Measurements from ENCODE around the gene OS9. TPM values are rescaled to one million over a fixed set of nuclear protein-coding genes. Genes with fewer than 3 reads are reported as not detected.

The OS9 gene
- total and polyA plus RNA-seq, 2 of the 4 experiments (the other 2 are of a cell fraction), result 159 to 272 TPM

DNA sequence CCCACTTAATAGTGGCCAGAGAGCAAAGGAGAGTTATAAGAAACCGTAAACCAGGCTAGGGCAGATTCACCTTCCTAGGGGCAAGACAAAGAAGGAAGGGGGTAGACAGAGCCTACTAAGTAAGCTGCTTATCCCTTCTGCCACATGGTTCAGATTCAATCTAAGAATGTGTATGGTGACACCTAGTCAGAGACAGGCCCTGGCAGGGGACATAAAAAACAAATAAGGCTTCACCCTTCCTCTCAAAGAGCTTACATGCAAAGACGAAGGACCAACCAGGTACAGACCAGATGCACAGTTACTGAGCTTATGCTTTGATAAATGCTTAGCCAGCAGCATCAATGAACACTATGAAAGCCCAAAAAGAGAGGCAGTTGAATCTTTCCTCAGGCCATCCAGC, 68.5 kb downstream of the OS9 start:
- H2BK5ac ChIP-seq (ENCODE audit: low read depth, low read length, poor library complexity, severe bottlenecking), result no peak overlapping the region
- H2AK5ac ChIP-seq (ENCODE audit: low read depth, low read length), result no peak overlapping the region
- WGBS, 2 experiments (ENCODE audit: extremely low coverage in 2 of 2, insufficient read length in 1 of 2), result no CpG with 5 or more reads among the region's 2 CpGs
- H3K4me1 ChIP-seq (ENCODE audit: control insufficient read depth, insufficient read depth, low read length), result peaks cover 8% of the 10 kb centered on the region; the same call in 1 of the 2 replicates
- H4K91ac ChIP-seq (ENCODE audit: insufficient read depth, low read depth, low read length), result no peak overlapping the region
- no peak overlapping the region for H3K23ac ChIP-seq (ENCODE audit: low read depth, low read length)
- ATAC-seq (ENCODE audit: low read depth) (no peak), DNase-seq (no peak)
- H3K9ac ChIP-seq (ENCODE audit: low read depth, low read length), result no peak overlapping the region
- CTCF ChIA-PET, result no interaction called here
- H3K9me3 ChIP-seq (ENCODE audit: control insufficient read depth, insufficient read depth, low read length), result peaks cover 2% of the 10 kb centered on the region; the same call in 1 of the 2 replicates
- no peak overlapping the region for H4K5ac ChIP-seq (ENCODE audit: low read depth, low read length)
- no peak overlapping the region for H2AFZ ChIP-seq (replicated peaks; ENCODE audit: low read length, poor library complexity)
- H3K79me1 ChIP-seq (ENCODE audit: low read depth in 1 of 2, low read length in 2 of 2), result no peaks in the 10 kb centered on the region
- no TSS peak for BruUV-seq (replicated peaks)
- POLR2A ChIA-PET (ENCODE audit: unreplicated experiment), result no interaction called here
- H3K18ac ChIP-seq (ENCODE audit: low read depth, low read length), result no peak overlapping the region
- H3K4me2 ChIP-seq (ENCODE audit: low read depth, low read length), result no peak overlapping the region
- no peak overlapping the region for H2BK20ac ChIP-seq (ENCODE audit: low read depth, low read length)
- H3K14ac ChIP-seq (replicated peaks; ENCODE audit: low read depth, low read length), result no peak overlapping the region
- no peak overlapping the region for H3K4ac ChIP-seq (ENCODE audit: low read depth, low read length)
- H2BK15ac ChIP-seq (ENCODE audit: low read depth, low read length), result no peak overlapping the region
- no peak overlapping the region for H4K8ac ChIP-seq (ENCODE audit: low read depth in 2 of 2, low read length in 2 of 2)
- no peak overlapping the region for H3K4me3 ChIP-seq (ENCODE audit: insufficient read depth, low read depth, low read length)
- dilution Hi-C loops (cut with HindIII; ENCODE audit: low sequenced_read_pairs, unreplicated experiment), result no loop called here
- H3K36me3 ChIP-seq (ENCODE audit: control insufficient read depth, insufficient read depth, low read length), result peaks cover 9% of the 10 kb centered on the region
- in situ Hi-C loops (cut with MboI; ENCODE audit: low sequenced_read_pairs), result no loop called here
- H3K56ac ChIP-seq (ENCODE audit: extremely low read depth, insufficient read depth, low read length), result no peak overlapping the region
- no peak overlapping the region for H2AK9ac ChIP-seq (replicated peaks; ENCODE audit: low read depth, low read length, poor library complexity)
- H4K20me1 ChIP-seq (ENCODE audit: insufficient read depth, low read length), result no peaks in the 10 kb centered on the region
- TF ChIP-seq MAZ (IDR thresholded peaks at IDR 0.05; ENCODE audit: borderline replicate concordance, low read depth, low read length) (no peak), MXI1 (IDR thresholded peaks at IDR 0.05; ENCODE audit: borderline replicate concordance, low read depth, low read length) (no peak), RAD21 (IDR thresholded peaks at IDR 0.05; ENCODE audit: low read length) (no peak), FOS (IDR thresholded peaks at IDR 0.05; ENCODE audit: low read depth, low read length) (no peak)
- no peak overlapping the region for H3K27ac ChIP-seq (ENCODE audit: insufficient read depth, low read length)
- H3K9me1 ChIP-seq (ENCODE audit: insufficient read depth, low read length), result 0 out of 2 replicates have a peak, but pooled peaks cover 3% of the 10 kb centered on the region
- intact Hi-C loops (cut with micrococcal nuclease), result no loop called here
- H3K27me3 ChIP-seq (ENCODE audit: control insufficient read depth, insufficient read depth, low read length), result peaks cover 43% of the 10 kb centered on the region
- H2BK120ac ChIP-seq (ENCODE audit: low read depth, low read length), result no peak overlapping the region

Data from IMR-90 (cell line).